Activated effector memory CD4-positive, alpha-beta T cell treated with Interleukin-2 at 50 U/mL for 16 hours (primary cell): ENCODE measurements around the gene RPS16.

ENCODE experiments used
- DNase-seq: peaks from one replicate; pipeline ENCODE4 v3.0.0-alpha.2; 2020

Gene RPS16

GRCh38 chr19:39405958-39406655, 29.6 kb downstream of the RPS16 start:
- DNase-seq: peak; percentile 81

DNA sequence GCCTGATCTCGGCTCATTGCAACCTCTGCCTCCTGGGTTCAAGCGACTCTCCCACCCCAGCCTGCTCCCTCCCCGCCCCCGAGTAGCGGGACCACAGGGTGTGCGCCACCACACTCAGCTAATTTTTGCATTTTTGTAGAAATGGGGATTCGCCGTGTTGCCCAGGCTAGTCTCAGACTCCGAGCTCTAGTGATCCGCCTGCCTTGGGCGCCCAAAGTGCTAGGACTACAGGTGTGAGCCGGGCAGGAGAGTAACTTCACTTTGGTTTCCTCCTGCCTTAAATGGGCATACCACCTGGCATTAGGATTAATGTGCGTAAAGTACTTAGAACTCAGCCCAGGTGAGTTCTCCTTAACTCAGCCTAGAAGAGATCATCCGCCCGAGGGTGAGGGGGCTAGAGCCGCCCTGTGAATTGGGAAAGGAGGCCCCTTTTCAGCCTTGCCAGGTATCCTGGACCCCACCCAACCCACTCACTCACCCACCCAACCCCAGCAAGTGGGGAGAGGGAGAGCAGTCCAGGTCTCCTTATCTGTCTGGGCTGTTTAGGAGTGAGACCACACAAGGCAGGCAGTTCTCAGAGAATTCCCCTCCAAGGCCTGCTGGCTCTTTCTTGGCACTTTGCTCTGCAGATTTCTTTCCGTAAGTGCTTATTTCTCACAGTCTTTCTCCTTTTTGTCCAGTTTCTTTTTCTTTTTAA, 30.3 kb downstream of the RPS16 start:
- no peak for DNase-seq

DNA sequence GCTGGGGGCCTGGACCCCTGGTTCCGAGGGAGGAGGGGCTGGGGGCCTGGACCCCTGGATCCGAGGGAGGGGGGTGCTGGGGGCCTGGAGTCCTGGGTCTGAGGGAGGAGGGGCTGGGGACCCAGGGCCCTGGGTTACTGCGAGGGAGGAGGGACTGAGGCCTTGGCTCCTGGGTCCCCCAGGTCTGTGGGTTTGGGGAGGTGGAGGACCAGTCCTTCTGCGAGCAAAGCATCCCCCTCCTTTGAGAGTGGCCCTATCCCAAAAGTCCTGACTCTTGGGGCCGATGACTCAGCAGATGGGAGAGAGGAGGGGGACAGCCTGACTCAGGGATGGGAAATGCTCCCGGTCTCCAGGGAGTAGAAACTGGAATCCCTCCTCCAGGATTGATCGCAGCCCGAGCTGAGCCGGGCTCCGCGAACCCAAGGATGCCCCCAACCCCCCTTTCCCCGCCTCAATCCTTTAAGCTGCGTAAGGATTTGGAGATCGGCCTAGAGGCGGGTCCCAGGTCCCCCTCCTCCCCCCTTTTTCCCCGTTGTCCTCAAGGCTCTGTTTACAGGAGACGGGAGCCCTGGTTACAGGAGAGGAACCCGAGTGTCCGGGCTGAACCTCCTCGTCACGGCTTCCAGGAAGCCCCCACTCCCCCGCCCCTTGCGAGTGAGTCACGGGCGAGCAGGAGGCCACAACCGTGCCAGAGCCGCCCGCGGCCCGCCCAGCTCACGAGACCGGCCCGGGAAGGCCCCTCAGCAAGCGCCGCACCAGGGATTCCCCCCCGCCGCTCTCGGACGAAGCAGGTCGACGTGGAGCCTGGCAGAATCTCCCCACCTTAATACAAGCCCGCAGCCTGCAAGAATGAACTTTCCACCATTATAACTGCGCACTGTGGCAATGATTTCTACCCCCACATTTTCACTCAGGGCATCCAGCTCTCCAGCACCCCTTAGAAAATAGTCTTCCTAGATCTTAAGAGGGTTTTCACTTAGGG, 32.1 kb downstream of the RPS16 start:
- DNase-seq: peak; percentile 91

- peak; percentile 75 for DNase-seq
Measured at GRCh38 chr19:39402346-39403300, 33.1 kb downstream of the RPS16 start.

GRCh38 chr19:39401549-39402345, 34.0 kb downstream of the RPS16 start:
- DNase-seq: peak; percentile 82

- no peak for DNase-seq
Measured at GRCh38 chr19:39401070-39401548, 34.6 kb downstream of the RPS16 start.

DNA sequence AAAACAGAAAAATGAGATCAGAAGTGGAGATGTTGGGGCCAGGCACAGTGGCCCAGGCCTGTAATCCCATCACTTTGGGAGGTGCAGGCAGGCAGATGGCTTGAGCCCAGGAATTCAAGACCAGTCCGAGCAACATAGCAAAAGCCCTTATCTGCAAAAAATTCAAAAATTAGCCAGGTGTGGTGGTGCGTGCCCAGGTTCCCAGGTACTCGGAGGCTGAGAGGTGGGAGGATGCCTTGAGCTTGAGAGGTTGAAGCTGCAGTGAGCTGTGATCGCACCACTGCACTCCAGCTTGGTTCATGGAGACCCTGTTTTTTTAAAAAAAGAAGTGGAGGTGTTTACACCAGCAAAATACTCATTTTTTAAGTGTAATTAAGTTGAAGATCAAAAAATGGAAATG, 35.7 kb downstream of the RPS16 start:
- DNase-seq: no peak

- no peak for DNase-seq
Measured at GRCh38 chr19:39399668-39400050, 36.1 kb downstream of the RPS16 start.

GRCh38 chr19:39398297-39398864, 37.4 kb downstream of the RPS16 start:
- DNase-seq: peak; percentile 53

DNA sequence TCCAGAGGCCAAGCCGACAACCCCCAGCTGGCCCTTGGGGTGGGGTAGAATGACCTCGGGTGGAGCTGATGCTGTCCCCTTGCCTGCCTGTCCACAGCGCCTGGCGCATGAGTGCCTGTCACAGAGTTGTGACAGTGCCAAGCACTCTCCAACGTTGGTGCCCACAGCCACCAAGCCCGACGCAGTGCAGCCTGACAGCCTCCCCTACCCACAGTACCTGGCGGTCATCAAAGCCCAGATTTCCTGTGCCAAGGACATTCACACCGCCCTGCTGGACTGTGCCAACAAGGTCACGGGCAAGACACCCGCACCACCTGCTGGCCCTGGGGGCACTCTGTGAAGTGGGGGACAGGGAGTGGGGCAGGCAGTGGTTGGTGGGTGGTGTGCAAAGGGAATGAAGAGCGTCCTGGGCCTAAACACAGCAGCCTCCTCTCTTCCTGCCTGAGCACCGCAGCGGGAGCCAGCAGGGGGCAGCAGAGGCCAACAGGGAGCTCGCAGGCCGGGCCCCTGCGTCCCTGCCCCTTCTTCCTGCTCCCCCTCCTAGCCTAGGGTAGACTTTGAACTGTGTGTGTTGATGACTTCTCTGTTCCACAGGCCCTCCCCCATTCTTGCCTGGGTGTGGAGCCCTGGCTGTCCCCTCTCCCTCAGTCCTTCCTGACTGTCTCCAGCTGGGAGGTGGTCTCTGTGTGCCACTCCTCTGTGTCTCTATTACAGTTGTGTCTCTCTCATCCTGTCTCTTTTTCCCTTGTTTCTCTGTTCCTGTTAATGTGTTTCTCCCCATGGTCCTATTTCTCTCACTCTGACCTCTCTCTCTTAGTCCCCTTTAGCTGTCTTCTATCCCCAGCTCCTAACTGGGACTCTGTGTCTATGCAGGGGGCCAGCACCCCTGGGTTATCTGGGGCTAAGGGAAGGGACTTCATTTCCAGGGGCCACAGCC, 38.1 kb downstream of the RPS16 start:
- DNase-seq: peak; percentile 87

- DNase-seq: peak; percentile 95
Measured at GRCh38 chr19:39390751-39391437, 44.9 kb downstream of the RPS16 start, which contains the start of the genes MED29 and PAF1. MED29 (plus strand) TSS chr19:39391378; CDS start chr19:39391423, 45 bp downstream. PAF1 (minus strand) TSS chr19:39391106; CDS start chr19:39390864, 242 bp downstream.

DNA sequence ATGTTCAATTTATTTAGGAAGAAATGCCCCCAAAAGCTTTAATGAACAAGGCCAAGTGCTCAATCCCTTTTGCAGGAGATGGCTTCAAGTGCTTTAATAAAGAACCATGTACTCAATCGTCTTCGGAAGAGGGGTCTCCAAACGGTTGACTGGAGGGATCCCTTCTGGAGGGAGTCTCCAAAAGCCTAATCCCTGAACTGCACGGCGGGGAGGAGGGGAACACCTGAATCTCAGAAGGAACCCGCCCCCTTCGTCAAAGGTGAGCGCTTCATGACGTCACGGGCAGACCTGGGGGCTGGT, 45.3 kb downstream of the RPS16 start:
- DNase-seq: no peak

- DNase-seq: no peak
Measured at GRCh38 chr19:39389631-39390414, 45.9 kb downstream of the RPS16 start.

GRCh38 chr19:39388657-39389056, 47.1 kb downstream of the RPS16 start:
- no peak for DNase-seq

- no peak for DNase-seq
Measured at GRCh38 chr19:39386557-39386956, 49.2 kb downstream of the RPS16 start.

DNA sequence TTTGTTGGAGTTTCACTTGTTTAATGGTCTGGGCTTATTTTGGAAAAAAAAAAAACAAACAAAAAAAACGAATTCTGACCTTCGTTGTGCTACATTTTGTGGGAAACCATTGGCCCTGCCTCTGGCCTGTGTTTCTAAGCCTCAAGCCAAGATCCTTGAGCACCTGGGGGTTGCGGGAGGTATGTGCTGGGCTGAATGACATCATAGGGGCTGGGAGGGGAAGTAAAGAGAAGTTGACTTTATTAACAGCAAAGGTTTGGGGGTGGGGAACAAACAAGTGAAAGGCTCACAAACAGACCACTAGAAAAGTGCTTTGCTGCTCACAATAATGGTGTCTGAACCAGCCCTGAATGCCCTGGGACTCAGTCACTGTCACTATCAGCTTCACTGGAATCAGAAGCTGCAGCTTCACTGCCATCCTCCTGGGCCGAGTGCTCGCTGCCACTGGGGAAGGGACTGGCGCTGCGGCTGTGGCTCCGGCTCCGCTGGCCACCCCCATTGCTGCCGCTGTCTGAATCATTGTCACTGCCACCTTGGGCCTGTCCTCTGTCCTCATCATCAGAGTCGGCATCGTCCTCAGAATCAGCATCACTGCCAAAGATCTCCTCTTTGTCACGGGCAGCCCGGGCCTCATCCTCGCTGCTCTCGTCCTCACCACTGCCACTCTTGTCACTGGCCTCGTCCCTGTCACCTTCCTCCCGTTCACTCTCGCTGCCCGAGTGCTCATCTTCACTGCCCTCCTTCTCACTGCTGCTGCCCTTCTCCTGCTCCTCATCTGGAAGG, 49.9 kb downstream of the RPS16 start:
- DNase-seq: no peak

- no peak for DNase-seq
Measured at GRCh38 chr19:39384839-39385568, 50.7 kb downstream of the RPS16 start.
